HL-60 (cell line): ENCODE data around the gene POLR1A.

Experiments
- DNase-seq, 2 experiments: peaks; one replicate each; pipeline ENCODE4 v3.0.0-alpha.2; 2010 to 2020; ENCODE audit warnings: low read depth in 1 of 2, low spot score in 1 of 2
- H3K27ac ChIP-seq: fragments of 250-450 bp; sonication (Bioruptor Pico); replicated peaks from 2 replicates; pipeline ENCODE4 v1.5.1; 2020; ENCODE audit warnings: mild to moderate bottlenecking, moderate library complexity
- H3K27me3 ChIP-seq: fragments of 250-450 bp; sonication (Bioruptor Pico); 2 replicates; pipeline ENCODE4 v1.5.1; 2021; ENCODE audit warnings: mild to moderate bottlenecking, moderate library complexity; ENCODE audit not compliant: insufficient read depth, poor library complexity, severe bottlenecking
- H3K4me3 ChIP-seq: replicated peaks from 2 replicates; pipeline ENCODE4 v1.5.1; 2011; ENCODE audit warnings: mild to moderate bottlenecking, control low read depth, low read length; ENCODE audit not compliant: insufficient read depth
- GABPA ChIP-seq: IDR thresholded peaks from 2 replicates; pipeline ENCODE4 v1.6.1; 2012; ENCODE audit warnings: low read depth
- POLR2AphosphoS5 ChIP-seq: IDR thresholded peaks from 2 replicates; pipeline ENCODE4 v1.6.1; 2012; ENCODE audit warnings: low read depth
- SPI1 ChIP-seq: IDR thresholded peaks from 2 replicates; pipeline ENCODE4 v1.6.1; 2012; ENCODE audit warnings: low read depth, mild to moderate bottlenecking, borderline replicate concordance
- TF ChIP-seq, protein P1 (sequence below): IDR thresholded peaks from 2 replicates; pipeline ENCODE4 v1.6.1; 2012; ENCODE audit warnings: low read depth; ENCODE audit not compliant: insufficient replicate concordance
- TF ChIP-seq, protein P2 (sequence below): IDR thresholded peaks from one replicate; pipeline ENCODE4 v1.5.1; 2011; ENCODE audit warnings: low read length, control low read depth, inconsistent platforms; ENCODE audit not compliant: insufficient read depth

The POLR1A gene

DNA sequence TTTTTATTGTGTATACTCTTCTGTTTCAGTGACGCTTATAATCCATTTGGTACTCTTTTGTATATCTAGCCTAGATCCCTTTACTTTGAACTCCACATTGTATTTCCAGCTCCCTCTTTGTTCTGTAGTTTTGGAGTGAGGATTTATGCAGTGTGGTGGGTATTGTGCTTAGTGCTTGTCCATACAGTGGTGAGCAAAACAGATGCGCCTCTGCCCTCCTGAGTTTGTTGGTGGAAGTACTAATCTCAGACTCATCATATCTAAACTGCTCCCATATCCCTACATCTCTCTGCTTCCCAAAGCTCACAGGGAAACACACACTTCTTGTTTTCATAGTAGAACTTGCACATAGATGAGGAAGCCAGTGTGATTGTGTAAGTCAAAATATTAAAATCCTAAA, 12.4 kb upstream of the POLR1A start:
- H3K4me3 ChIP-seq, result no peak overlapping the region
- no peak overlapping the region for H3K27ac ChIP-seq
- TF ChIP-seq GABPA, result no peak
- no peak for TF ChIP-seq SPI1
- TF ChIP-seq POLR2AphosphoS5, result no peak
- TF ChIP-seq, protein P1, sequence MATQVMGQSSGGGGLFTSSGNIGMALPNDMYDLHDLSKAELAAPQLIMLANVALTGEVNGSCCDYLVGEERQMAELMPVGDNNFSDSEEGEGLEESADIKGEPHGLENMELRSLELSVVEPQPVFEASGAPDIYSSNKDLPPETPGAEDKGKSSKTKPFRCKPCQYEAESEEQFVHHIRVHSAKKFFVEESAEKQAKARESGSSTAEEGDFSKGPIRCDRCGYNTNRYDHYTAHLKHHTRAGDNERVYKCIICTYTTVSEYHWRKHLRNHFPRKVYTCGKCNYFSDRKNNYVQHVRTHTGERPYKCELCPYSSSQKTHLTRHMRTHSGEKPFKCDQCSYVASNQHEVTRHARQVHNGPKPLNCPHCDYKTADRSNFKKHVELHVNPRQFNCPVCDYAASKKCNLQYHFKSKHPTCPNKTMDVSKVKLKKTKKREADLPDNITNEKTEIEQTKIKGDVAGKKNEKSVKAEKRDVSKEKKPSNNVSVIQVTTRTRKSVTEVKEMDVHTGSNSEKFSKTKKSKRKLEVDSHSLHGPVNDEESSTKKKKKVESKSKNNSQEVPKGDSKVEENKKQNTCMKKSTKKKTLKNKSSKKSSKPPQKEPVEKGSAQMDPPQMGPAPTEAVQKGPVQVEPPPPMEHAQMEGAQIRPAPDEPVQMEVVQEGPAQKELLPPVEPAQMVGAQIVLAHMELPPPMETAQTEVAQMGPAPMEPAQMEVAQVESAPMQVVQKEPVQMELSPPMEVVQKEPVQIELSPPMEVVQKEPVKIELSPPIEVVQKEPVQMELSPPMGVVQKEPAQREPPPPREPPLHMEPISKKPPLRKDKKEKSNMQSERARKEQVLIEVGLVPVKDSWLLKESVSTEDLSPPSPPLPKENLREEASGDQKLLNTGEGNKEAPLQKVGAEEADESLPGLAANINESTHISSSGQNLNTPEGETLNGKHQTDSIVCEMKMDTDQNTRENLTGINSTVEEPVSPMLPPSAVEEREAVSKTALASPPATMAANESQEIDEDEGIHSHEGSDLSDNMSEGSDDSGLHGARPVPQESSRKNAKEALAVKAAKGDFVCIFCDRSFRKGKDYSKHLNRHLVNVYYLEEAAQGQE, result no peak
- TF ChIP-seq, protein P2, sequence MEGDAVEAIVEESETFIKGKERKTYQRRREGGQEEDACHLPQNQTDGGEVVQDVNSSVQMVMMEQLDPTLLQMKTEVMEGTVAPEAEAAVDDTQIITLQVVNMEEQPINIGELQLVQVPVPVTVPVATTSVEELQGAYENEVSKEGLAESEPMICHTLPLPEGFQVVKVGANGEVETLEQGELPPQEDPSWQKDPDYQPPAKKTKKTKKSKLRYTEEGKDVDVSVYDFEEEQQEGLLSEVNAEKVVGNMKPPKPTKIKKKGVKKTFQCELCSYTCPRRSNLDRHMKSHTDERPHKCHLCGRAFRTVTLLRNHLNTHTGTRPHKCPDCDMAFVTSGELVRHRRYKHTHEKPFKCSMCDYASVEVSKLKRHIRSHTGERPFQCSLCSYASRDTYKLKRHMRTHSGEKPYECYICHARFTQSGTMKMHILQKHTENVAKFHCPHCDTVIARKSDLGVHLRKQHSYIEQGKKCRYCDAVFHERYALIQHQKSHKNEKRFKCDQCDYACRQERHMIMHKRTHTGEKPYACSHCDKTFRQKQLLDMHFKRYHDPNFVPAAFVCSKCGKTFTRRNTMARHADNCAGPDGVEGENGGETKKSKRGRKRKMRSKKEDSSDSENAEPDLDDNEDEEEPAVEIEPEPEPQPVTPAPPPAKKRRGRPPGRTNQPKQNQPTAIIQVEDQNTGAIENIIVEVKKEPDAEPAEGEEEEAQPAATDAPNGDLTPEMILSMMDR, result no peak
- no peaks in the 10 kb centered on the region for H3K27me3 ChIP-seq
- DNase-seq, result no peak

- no peak for DNase-seq
- no peaks in the 10 kb centered on the region for H3K27me3 ChIP-seq
- H3K4me3 ChIP-seq, result peak overlapping the region; percentile 88
- TF ChIP-seq SPI1 (no peak), POLR2AphosphoS5 (no peak), GABPA (no peak)
- TF ChIP-seq, protein P1, result no peak
- TF ChIP-seq, protein P2, result no peak
- peak overlapping the region; percentile 96 for H3K27ac ChIP-seq
Measured at GRCh38 chr2:86107031-86107430, 1.3 kb upstream of the POLR1A start.

DNA sequence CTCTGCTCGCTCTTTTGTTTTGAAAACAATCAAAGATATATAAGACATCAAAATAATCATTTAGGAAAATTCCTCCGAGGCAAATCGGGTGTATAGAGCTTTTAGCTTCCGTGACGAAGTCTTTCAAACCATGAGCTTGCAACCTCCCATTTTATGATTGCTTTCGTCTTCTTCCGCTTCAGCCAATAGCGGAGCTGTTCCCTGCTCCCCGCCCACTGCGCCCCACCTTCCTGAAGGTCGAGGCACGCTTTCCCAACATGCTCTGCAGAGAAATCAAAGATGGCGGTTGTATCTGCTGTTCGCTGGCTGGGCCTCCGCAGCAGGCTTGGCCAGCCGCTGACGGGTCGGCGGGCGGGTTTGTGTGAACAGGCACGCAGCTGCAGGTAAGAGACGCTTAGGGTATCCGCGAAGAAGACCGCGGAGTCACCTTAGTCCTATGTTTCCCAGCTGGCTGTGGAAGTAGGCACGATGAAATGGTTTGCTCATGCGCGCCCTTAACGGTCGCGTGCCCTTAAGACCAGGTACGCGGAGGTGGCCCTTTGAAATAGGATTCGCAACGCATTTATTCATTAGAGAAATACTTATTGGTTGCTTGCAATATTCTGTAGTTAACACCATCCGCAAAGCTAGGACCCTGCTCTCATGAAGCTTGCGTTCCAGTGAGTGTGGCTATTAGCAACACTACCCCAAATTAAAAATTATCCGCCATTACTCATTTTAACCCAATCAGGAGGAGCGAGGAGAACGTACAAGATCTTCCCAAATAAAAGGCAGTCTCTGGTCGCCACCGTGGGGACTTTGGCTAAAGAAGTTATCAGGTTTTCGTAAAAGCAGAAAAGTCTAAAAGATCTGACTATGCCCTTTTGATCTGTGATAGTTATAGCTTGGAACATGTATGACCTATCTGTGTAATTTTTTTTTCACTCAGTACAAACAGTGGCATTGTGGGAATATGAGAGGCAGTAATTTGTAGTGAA, 571 bp upstream of the POLR1A start, which contains the start of gene PTCD3:
Gene PTCD3, plus strand, starts transcription at position 267 of the 977 bp plus-strand sequence. Its CDS starts 13 bp downstream, at position 280.
- Histone ChIP-seq H3K4me3 (peak within 1 kb of the TSS; percentile 88), H3K27me3 (no peaks in the 10 kb centered on the region), H3K27ac (peak within 1 kb of the TSS; percentile 96)
- TF ChIP-seq SPI1 (no peak), POLR2AphosphoS5 (peak; percentile 96), GABPA (no peak)
- TF ChIP-seq, protein P1, result peak; percentile 78
- TF ChIP-seq, protein P2, result no peak
- DNase-seq, result peak; percentile 94 to 98
